SJCRH30 (cell line): Measurements from ENCODE around the gene CEP131. TPM values are rescaled to one million over a fixed set of nuclear protein-coding genes. Genes with fewer than 3 reads are reported as not detected.
A peak's percentile ranks its signal among the peaks of the same experiment; 100 is the strongest.

Experiments used
- DNase-seq, 2 experiments: peaks; one replicate each; pipeline ENCODE4 v3.0.0-alpha.2; 2015 to 2020
- H3K27ac ChIP-seq: fragments of 250-450 bp; sonication (Bioruptor Pico); 2 replicates; pipeline ENCODE4 v1.5.1; 2020; ENCODE audit warnings: mild to moderate bottlenecking, moderate library complexity
- H3K27me3 ChIP-seq: fragments of 250-450 bp; sonication (Bioruptor Pico); 2 replicates; pipeline ENCODE4 v1.5.1; 2020; ENCODE audit warnings: mild to moderate bottlenecking, moderate library complexity
- H3K36me3 ChIP-seq: fragments of 250-450 bp; sonication (Bioruptor Pico); 2 replicates; pipeline ENCODE4 v1.5.1; 2020; ENCODE audit warnings: mild to moderate bottlenecking, moderate library complexity
- H3K4me1 ChIP-seq: fragments of 250-450 bp; sonication (Bioruptor Pico); 2 replicates; pipeline ENCODE4 v1.5.1; 2020; ENCODE audit warnings: mild to moderate bottlenecking, moderate library complexity
- H3K4me3 ChIP-seq: fragments of 250-450 bp; sonication (Bioruptor Pico); 2 replicates; pipeline ENCODE4 v1.5.1; 2020; ENCODE audit warnings: mild to moderate bottlenecking, moderate library complexity
- H3K9me3 ChIP-seq: fragments of 250-450 bp; sonication (Bioruptor Pico); replicated peaks from 2 replicates; pipeline ENCODE4 v1.5.1; 2020; ENCODE audit warnings: mild to moderate bottlenecking, moderate library complexity
- total RNA-seq: library from RNA; depleted of rRNA; stranded (reverse); fragments of >200 nt; shearing (Covaris generic); gene quantifications from 2 replicates; pipeline ENCODE4 v1.2.3, GENCODE V29; 2014

The CEP131 gene
- total RNA-seq, 1 experiment from 2014 or later: 33.0 TPM

GRCh38 chr17:81209141-81209540, 13.6 kb downstream of the CEP131 start:
- peaks cover 30% of the 10 kb centered on the region for H3K36me3 ChIP-seq
- H3K4me1 ChIP-seq: no peaks in the 10 kb centered on the region
- H3K27me3 ChIP-seq: no peaks in the 10 kb centered on the region
- no peak overlapping the region for H3K4me3 ChIP-seq
- no peak for DNase-seq
- H3K27ac ChIP-seq: no peak overlapping the region
- H3K9me3 ChIP-seq: no peaks in the 10 kb centered on the region

DNA sequence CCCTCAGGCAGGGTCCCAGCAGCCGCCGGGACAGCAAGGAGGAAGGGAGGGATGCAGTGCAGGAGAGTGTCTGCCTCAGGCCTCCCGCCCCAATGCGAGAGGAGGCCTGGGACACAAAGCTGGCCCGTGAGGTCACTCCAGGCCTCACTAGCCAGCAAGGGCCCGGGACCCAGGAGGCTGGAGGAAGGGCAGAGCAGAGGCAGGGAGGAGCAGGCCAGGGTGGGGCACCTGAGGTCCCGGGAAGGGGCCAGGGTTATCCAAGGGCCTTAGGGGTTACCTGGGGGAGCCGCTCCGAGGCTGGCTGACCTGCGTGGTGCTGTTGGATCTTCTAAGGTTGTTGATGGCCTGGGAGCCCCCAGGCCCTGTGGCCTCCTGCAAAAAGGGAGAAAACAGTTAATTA, 14.1 kb downstream of the CEP131 start:
- H3K36me3 ChIP-seq: peaks cover 33% of the 10 kb centered on the region
- DNase-seq: no peak
- H3K9me3 ChIP-seq: no peaks in the 10 kb centered on the region
- H3K4me1 ChIP-seq: no peaks in the 10 kb centered on the region
- no peaks in the 10 kb centered on the region for H3K27me3 ChIP-seq
- H3K4me3 ChIP-seq: no peak overlapping the region
- no peak overlapping the region for H3K27ac ChIP-seq

GRCh38 chr17:81207610-81208581, 14.9 kb downstream of the CEP131 start:
- no peaks in the 10 kb centered on the region for H3K4me1 ChIP-seq
- peaks cover 41% of the 10 kb centered on the region for H3K36me3 ChIP-seq
- H3K27me3 ChIP-seq: no peaks in the 10 kb centered on the region
- no peaks in the 10 kb centered on the region for H3K9me3 ChIP-seq
- DNase-seq: peak; percentile 61 to 74
- no peak overlapping the region for H3K4me3 ChIP-seq
- no peak overlapping the region for H3K27ac ChIP-seq

DNA sequence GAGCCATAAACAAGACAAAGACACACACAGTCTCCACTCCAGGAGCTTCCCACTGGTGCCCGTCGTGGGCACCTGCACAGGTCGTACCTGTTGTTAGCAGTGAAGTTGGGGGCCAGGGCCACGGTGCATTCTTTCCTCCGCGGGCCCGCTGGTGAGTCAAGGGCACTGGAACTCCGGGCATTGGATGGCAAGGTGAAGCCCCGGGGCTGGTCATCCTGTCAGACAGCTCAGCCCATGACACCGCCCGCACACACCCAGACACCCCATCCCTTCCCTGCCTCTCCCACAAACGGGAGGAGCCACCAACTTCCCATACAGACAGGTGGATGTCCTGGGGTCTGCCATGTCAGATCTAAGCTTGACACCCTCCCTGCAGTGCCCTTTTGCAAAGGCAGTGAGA, 16.1 kb downstream of the CEP131 start:
- no peaks in the 10 kb centered on the region for H3K27me3 ChIP-seq
- no peaks in the 10 kb centered on the region for H3K9me3 ChIP-seq
- H3K36me3 ChIP-seq: peaks cover 44% of the 10 kb centered on the region
- no peak overlapping the region for H3K4me3 ChIP-seq
- H3K4me1 ChIP-seq: no peaks in the 10 kb centered on the region
- no peak for DNase-seq
- no peak overlapping the region for H3K27ac ChIP-seq

GRCh38 chr17:81206166-81206565, 16.6 kb downstream of the CEP131 start:
- Histone ChIP-seq H3K27me3 (no peaks in the 10 kb centered on the region), H3K4me1 (no peaks in the 10 kb centered on the region), H3K36me3 (peaks cover 42% of the 10 kb centered on the region), H3K27ac (no peak overlapping the region), H3K4me3 (no peak overlapping the region), H3K9me3 (no peaks in the 10 kb centered on the region)
- no peak for DNase-seq

GRCh38 chr17:81204578-81204977, 18.2 kb downstream of the CEP131 start:
- Histone ChIP-seq H3K36me3 (peaks cover 46% of the 10 kb centered on the region), H3K27ac (no peak overlapping the region), H3K4me3 (no peak overlapping the region), H3K9me3 (no peaks in the 10 kb centered on the region), H3K27me3 (no peaks in the 10 kb centered on the region), H3K4me1 (no peaks in the 10 kb centered on the region)
- DNase-seq: no peak

DNA sequence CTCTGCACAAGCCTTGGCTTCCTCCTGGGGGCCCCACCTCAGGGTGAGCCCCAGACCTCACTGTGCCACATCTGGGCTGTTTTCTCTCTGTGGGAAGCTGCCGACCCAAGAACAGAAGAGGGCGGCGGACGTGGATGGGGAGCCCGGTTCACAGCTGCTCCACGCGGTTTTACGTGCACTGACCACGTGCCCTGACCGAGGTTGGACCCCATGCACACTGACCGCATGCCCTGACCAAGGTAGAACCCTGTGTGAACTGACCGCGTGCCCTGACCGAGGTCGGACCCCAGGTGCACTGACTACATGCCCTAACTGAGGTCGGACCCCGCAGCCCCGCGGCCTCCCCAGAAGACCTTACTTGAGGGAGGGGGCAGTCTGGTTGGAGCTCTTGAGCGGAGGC, 19.6 kb downstream of the CEP131 start:
- DNase-seq: no peak
- peaks cover 46% of the 10 kb centered on the region for H3K36me3 ChIP-seq
- no peaks in the 10 kb centered on the region for H3K27me3 ChIP-seq
- no peaks in the 10 kb centered on the region for H3K9me3 ChIP-seq
- no peak overlapping the region for H3K4me3 ChIP-seq
- H3K27ac ChIP-seq: no peak overlapping the region
- no peaks in the 10 kb centered on the region for H3K4me1 ChIP-seq

DNA sequence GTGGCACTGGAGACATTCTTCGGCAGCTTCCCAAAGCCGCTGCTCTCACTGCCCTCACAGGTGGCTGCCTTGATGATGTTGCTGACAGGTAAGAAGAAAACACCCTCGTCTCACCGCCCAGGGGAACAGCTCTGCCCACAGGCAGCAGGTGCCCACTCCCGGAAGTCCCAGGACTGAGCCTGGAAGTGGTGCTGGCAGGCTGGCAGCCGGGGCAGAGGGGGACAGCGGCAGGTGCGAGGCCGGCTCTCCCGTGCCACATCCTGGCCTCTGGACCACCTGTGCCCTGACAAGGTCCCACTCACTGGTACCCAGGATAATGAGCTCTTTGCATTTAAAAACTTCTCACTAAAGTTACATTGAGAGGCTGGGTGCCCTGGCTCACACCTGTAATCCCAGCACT, 20.4 kb downstream of the CEP131 start:
- no peaks in the 10 kb centered on the region for H3K9me3 ChIP-seq
- no peaks in the 10 kb centered on the region; the same call in 1 of the 2 replicates for H3K4me1 ChIP-seq
- DNase-seq: no peak
- H3K4me3 ChIP-seq: no peak overlapping the region
- H3K36me3 ChIP-seq: peaks cover 47% of the 10 kb centered on the region
- H3K27me3 ChIP-seq: no peaks in the 10 kb centered on the region
- H3K27ac ChIP-seq: no peak overlapping the region

- peaks cover 47% of the 10 kb centered on the region for H3K36me3 ChIP-seq
- peak; percentile 72 to 83 for DNase-seq
Measured at GRCh38 chr17:81200695-81201580, 21.8 kb downstream of the CEP131 start.

GRCh38 chr17:81200201-81200600, 22.6 kb downstream of the CEP131 start:
- Histone ChIP-seq H3K36me3 (peaks cover 54% of the 10 kb centered on the region), H3K27me3 (no peaks in the 10 kb centered on the region), H3K4me1 (no peaks in the 10 kb centered on the region; the same call in 1 of the 2 replicates), H3K27ac (no peak overlapping the region), H3K4me3 (no peak overlapping the region), H3K9me3 (no peaks in the 10 kb centered on the region)
- no peak for DNase-seq

More at GRCh38 chr17:81200695-81201580, 21.8 kb downstream of the CEP131 start:
- Histone ChIP-seq H3K4me3 (no peak overlapping the region), H3K4me1 (no peaks in the 10 kb centered on the region; the same call in 1 of the 2 replicates), H3K27me3 (no peaks in the 10 kb centered on the region), H3K9me3 (no peaks in the 10 kb centered on the region), H3K27ac (no peak overlapping the region)

DNA sequence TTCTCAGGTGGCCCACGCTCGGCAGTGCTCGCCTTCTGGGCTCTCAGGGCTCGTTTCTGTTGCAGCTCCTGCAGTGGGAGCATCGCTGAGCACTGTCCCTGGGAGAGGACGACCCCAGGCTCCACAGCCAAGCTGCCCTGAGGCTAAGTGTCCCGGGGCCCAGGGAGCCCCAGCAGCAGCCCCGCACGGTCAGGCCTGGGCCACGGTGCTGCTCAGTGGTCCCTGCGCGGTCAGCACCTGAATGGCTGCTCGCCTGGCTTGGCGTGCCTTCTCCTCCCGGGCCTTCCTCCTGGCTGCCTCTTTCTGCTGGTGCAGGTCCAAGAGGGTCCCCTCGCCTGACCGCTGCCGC, 23.3 kb downstream of the CEP131 start:
- Histone ChIP-seq H3K9me3 (no peaks in the 10 kb centered on the region), H3K27ac (no peak overlapping the region), H3K4me1 (no peaks in the 10 kb centered on the region; the same call in 1 of the 2 replicates), H3K4me3 (no peak overlapping the region), H3K27me3 (no peaks in the 10 kb centered on the region), H3K36me3 (peaks cover 52% of the 10 kb centered on the region)
- DNase-seq: no peak

GRCh38 chr17:81198826-81199481, 23.8 kb downstream of the CEP131 start:
- no peaks in the 10 kb centered on the region for H3K9me3 ChIP-seq
- H3K27me3 ChIP-seq: no peaks in the 10 kb centered on the region
- no peak for DNase-seq
- H3K27ac ChIP-seq: no peak overlapping the region
- H3K36me3 ChIP-seq: peaks cover 54% of the 10 kb centered on the region
- H3K4me3 ChIP-seq: no peak overlapping the region
- no peaks in the 10 kb centered on the region; the same call in 1 of the 2 replicates for H3K4me1 ChIP-seq

DNA sequence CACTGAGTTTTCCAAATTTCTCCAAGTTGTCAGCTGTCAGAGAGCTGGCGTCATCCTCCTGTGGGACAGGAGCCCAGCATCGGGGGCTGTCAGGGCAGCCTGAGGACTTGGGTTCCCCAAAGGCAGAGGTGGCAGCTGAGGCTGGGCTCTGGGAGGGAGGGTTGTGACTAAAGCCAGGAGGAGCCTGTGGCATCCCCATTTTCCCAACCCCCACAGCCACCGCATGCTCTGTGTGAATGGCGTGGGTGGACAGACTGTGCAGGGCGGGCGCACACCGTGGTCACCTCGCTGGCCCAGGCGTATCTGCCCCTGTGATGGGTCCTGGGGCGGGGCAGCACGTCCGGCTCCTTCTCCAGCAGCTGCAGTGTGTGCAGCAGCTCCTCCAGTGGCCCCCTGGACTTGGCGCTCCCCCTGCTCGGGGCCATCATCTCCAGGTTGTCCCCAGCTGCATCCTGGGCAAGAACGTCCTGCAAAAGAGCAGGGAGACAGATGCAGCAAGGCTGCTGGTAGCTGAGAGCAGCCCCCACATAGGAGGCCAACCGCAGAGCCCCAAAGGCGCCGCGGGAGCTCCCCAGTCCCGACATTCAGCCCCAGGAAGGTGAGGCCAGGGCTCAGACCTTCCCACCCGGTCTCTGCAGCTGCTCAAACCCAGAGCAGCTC, 24.8 kb downstream of the CEP131 start:
- no peak for DNase-seq
- Histone ChIP-seq H3K36me3 (peaks cover 44% of the 10 kb centered on the region), H3K4me1 (no peaks in the 10 kb centered on the region; the same call in 1 of the 2 replicates), H3K4me3 (no peak overlapping the region), H3K27me3 (no peaks in the 10 kb centered on the region), H3K9me3 (no peaks in the 10 kb centered on the region), H3K27ac (no peak overlapping the region)

DNA sequence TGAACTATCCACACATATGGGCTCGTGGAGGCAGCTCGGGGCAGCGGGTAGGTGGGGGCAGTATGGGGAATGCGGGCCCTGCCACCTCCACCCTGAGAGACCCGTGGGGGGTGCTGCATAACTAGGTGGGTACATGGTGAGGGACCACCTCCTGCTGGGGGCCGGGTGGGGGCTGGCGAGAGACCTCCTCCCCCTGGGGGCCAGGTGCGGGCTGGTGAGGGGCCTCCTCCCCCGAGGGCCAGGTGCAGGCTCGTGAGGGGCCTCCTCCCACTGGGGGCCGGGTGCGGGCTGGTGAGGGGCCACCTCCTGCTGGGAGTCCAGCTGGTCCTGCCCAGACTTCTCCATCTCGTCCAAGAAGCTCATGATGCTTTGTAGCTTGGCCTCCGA, 25.4 kb downstream of the CEP131 start:
- Histone ChIP-seq H3K27ac (no peak overlapping the region), H3K4me3 (no peak overlapping the region), H3K36me3 (peaks cover 41% of the 10 kb centered on the region), H3K9me3 (no peaks in the 10 kb centered on the region), H3K4me1 (no peaks in the 10 kb centered on the region; the same call in 1 of the 2 replicates), H3K27me3 (no peaks in the 10 kb centered on the region)
- no peak for DNase-seq
